WERI-Rb-1 (cell line): ENCODE results near the gene CES2.

Experiments
- DNase-seq: peaks from one replicate; pipeline ENCODE4 v3.0.0-alpha.2; 2020
- H3K27ac ChIP-seq: fragments of 250-450 bp; sonication (Bioruptor Pico); 2 replicates; pipeline ENCODE4 v1.5.1; 2020; ENCODE audit warnings: mild to moderate bottlenecking, moderate library complexity
- H3K27me3 ChIP-seq: fragments of 250-450 bp; sonication (Bioruptor Pico); 2 replicates; pipeline ENCODE4 v1.5.1; 2021; ENCODE audit warnings: mild to moderate bottlenecking, low read depth, moderate library complexity; ENCODE audit not compliant: insufficient read depth, severe bottlenecking
- H3K36me3 ChIP-seq: fragments of 250-450 bp; sonication (Bioruptor Pico); 2 replicates; pipeline ENCODE4 v1.5.1; 2020; ENCODE audit warnings: mild to moderate bottlenecking, moderate library complexity
- H3K4me3 ChIP-seq: 2 replicates; pipeline ENCODE4 v1.5.1; 2011; ENCODE audit warnings: low read depth, mild to moderate bottlenecking, control low read depth, low read length
- H3K9me3 ChIP-seq: fragments of 250-450 bp; sonication (Bioruptor Pico); 2 replicates; pipeline ENCODE4 v1.5.1; 2021; ENCODE audit warnings: mild to moderate bottlenecking, moderate library complexity; ENCODE audit not compliant: severe bottlenecking
- CTCF ChIP-seq: IDR thresholded peaks from 2 replicates; pipeline ENCODE4 v1.5.1; 2011; ENCODE audit warnings: low read depth, mild to moderate bottlenecking, control low read depth, inconsistent platforms, low read length

CES2 gene

GRCh38 chr16:66923247-66923731 lies 12.0 kb upstream of the CES2 start:
- peak; percentile 60 for DNase-seq
- H3K36me3 ChIP-seq: peaks cover 36% of the 10 kb centered on the region
- peak overlapping the region; percentile 78 for H3K27ac ChIP-seq
- no peaks in the 10 kb centered on the region for H3K27me3 ChIP-seq
- H3K9me3 ChIP-seq: no peaks in the 10 kb centered on the region
- TF ChIP-seq CTCF: no peak
- peak overlapping the region; percentile 24 for H3K4me3 ChIP-seq

- no peak for DNase-seq
- no peaks in the 10 kb centered on the region for H3K9me3 ChIP-seq
- TF ChIP-seq CTCF: no peak
- H3K4me3 ChIP-seq: peak overlapping the region; percentile 71
- peaks cover 36% of the 10 kb centered on the region for H3K36me3 ChIP-seq
- H3K27me3 ChIP-seq: no peaks in the 10 kb centered on the region
- H3K27ac ChIP-seq: peak overlapping the region; percentile 78; the same call in 1 of the 2 replicates
These were observed 11.4 kb upstream of the CES2 start for GRCh38 chr16:66923866-66924265.

GRCh38 chr16:66924527-66925321 lies 10.6 kb upstream of the CES2 start:
- DNase-seq: peak; percentile 67

GRCh38 chr16:66925322-66925840 lies 9.9 kb upstream of the CES2 start, which contains the start of gene RRAD:
TSS of gene RRAD (minus strand) at chr16:66925535. CDS start at chr16:66925179, 356 bp downstream.
- DNase-seq: peak; percentile 69
- peaks cover 36% of the 10 kb centered on the region for H3K36me3 ChIP-seq
- no peak for TF ChIP-seq CTCF
- peak within 1 kb of the TSS; percentile 71 for H3K4me3 ChIP-seq
- H3K9me3 ChIP-seq: no peaks in the 10 kb centered on the region
- H3K27me3 ChIP-seq: no peaks in the 10 kb centered on the region
- peak within 1 kb of the TSS; percentile 78 for H3K27ac ChIP-seq

More at GRCh38 chr16:66924527-66925321, 10.6 kb upstream of the CES2 start:
- peak overlapping the region; percentile 71 for H3K4me3 ChIP-seq
- peak; percentile 68 for TF ChIP-seq CTCF
- H3K36me3 ChIP-seq: peaks cover 36% of the 10 kb centered on the region
- H3K27ac ChIP-seq: peak overlapping the region; percentile 78
- H3K27me3 ChIP-seq: no peaks in the 10 kb centered on the region
- H3K9me3 ChIP-seq: no peaks in the 10 kb centered on the region

GRCh38 chr16:66926171-66926947 lies 9.0 kb upstream of the CES2 start:
- Histone ChIP-seq H3K4me3 (no peak overlapping the region), H3K27me3 (no peaks in the 10 kb centered on the region), H3K27ac (peak overlapping the region; percentile 78), H3K36me3 (peaks cover 32% of the 10 kb centered on the region), H3K9me3 (no peaks in the 10 kb centered on the region)
- no peak for TF ChIP-seq CTCF
- DNase-seq: peak; percentile 50
